A172 (cell line): ENCODE measurements around the gene NDEL1. TPM values are rescaled to one million over a fixed set of nuclear protein-coding genes. Genes with fewer than 3 reads are reported as not detected.
A peak's percentile ranks its signal among the peaks of the same experiment; 100 is the strongest.
"Not testable (repeated sequence)": the region's sequence is repeated elsewhere in the genome, so short reads cannot be mapped to it uniquely, and the experiment has no call there.

ENCODE experiments used
- DNase-seq: peaks from one replicate; pipeline ENCODE4 v3.0.0-alpha.2; 2015; ENCODE audit warnings: low spot score
- total RNA-seq: library from RNA; depleted of rRNA; stranded (reverse); fragments of >200 nt; shearing (Covaris generic); gene quantifications from 2 replicates; pipeline ENCODE4 v1.2.3, GENCODE V29; 2014; rRNA removed

The NDEL1 gene, protein sequence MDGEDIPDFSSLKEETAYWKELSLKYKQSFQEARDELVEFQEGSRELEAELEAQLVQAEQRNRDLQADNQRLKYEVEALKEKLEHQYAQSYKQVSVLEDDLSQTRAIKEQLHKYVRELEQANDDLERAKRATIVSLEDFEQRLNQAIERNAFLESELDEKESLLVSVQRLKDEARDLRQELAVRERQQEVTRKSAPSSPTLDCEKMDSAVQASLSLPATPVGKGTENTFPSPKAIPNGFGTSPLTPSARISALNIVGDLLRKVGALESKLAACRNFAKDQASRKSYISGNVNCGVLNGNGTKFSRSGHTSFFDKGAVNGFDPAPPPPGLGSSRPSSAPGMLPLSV
- total RNA-seq: 38.4 and 48.0 TPM in 2 replicates

DNA sequence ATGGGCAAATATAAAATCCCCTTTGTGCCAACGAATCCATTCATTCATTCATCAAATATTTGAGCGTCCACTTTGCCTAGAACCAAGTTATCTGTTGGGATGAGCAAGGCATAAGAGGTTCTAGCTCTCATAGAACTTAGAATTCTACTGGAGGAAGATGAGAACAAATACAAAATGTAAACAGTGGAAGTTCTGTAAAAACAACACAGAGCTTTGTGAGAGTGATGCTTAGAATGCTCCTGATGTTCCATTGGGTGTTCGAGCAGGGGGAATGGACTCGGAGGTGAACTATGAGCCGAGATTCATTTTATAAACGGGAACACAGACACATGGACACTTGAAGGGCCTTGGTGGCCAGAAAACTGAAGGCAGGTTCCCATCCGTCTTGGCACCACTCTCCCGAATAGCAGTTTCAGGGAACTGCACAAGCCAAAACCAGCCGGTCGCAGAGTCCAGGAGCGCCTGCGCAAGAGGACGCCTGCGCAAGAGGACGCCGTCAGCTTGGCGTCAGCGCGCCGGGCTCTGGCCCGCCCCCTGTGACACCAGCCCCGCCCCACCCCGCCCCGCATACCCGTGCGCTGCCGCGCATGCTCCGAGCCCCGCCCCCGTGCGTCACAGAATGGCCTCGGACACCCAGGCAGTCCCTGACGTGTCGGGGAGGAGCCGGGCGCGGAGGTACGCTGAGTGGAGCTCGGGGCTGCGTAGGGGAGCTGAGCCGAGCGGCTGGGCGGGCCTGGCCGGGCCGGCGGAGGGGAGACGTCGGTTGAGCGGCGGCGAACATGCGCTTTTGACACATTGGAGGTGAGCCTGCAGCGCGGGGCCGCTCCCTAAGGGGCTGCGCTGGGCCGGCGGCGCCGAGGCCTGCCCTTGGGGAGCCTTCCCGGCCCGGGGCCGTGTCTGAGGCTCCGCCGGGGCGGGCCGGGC lies at the start of gene NDEL1:
TSS of gene NDEL1 (plus strand) at position 640 of the 924 bp plus-strand sequence. CDS start 8,388 bp downstream, outside the sequence.
- DNase-seq: peak; percentile 91

DNA sequence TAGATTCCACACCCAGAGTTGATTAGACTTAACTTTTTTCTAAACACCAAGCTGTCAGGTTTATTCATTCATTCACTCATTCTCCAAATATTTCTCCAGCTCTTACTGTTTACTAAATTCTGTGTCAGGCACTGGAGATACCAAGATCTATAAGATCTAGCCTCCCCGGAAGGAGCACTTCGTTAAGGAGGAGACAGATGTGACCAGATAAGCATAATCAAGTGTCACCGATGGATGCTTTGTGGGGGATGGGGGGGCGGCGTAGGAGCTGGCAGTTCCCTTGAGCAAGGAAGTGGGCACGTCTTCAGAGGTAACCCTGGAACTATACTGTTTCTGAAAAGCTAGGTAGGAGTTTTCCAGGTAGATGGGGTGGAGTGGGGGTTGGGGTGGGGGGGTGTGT lies 48.8 kb upstream of the NDEL1 start:
- DNase-seq: no peak

DNA sequence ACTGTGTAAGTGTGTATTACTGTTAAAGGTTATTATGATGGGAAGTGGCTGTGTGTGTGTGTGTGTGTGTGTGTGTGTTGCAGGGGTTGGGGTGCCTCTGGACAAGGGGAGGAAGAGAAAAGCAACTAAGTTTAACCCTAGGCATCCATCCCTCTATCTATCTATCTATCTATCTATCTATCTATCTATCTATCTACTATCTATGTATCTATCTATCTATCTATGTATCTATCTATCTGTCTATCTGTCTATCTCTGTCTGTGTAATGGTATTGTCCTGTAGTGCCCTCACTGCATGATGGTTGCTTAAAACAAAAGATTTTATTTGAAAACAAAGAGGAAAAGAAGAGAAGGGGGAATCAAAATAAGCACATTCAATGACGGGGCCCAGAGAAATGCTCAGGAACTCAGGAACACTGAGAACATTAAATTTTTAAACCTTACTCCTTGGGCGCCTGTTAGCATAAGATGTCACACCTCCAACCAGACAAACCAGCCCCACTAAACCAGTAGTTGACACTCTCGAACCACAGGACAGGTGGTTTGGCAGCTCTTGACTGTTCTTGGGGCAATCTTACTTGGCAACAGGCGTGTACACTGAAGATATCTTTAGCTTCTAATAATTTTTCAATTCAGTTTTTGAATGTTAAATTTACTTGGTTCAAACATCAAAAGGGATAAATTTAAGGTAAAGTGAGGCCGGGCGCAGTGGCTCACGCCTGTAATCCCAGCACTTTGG lies 47.6 kb upstream of the NDEL1 start:
- no peak for DNase-seq

DNA sequence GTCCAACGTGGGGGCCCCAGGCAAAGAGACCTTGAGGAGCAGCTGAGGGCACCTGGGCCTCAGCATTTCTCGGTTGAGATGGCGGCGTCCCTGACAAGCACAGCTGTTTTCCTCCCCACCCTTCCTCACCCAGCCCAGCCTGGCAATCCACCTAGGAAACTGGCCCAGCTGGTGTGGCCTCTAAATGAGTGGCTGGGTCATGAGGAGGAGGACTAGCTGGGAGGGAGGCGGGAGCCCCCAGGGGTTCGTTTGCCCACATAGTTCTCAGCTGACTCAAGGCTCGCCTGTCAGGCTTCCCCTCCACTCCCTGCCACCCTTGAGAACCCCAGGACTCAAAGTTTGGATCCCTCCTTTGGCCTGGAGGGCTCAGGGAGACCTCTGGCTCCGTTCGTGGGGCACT lies 44.0 kb upstream of the NDEL1 start:
- peak; percentile 54 for DNase-seq

DNA sequence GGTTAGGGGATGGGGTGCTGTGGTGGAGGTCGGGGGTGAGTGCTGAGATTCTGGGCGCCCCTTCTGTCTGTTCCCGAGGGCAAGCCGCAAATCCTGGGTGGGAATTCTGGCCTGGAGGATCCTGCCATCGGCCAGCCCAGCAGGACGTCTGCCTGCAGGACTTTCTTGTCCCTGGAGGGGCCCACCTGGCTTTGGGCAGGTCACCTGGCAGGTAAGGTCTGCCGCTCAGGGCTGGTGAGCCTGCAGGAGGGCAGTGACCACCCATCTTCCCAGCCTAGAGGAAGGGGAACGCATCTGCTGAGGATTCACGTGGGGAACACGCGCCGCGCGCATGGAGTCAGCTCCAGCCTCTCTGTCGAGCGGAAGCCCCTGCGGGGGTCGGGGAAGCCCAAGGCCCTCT lies 43.4 kb upstream of the NDEL1 start:
- DNase-seq: no peak

DNA sequence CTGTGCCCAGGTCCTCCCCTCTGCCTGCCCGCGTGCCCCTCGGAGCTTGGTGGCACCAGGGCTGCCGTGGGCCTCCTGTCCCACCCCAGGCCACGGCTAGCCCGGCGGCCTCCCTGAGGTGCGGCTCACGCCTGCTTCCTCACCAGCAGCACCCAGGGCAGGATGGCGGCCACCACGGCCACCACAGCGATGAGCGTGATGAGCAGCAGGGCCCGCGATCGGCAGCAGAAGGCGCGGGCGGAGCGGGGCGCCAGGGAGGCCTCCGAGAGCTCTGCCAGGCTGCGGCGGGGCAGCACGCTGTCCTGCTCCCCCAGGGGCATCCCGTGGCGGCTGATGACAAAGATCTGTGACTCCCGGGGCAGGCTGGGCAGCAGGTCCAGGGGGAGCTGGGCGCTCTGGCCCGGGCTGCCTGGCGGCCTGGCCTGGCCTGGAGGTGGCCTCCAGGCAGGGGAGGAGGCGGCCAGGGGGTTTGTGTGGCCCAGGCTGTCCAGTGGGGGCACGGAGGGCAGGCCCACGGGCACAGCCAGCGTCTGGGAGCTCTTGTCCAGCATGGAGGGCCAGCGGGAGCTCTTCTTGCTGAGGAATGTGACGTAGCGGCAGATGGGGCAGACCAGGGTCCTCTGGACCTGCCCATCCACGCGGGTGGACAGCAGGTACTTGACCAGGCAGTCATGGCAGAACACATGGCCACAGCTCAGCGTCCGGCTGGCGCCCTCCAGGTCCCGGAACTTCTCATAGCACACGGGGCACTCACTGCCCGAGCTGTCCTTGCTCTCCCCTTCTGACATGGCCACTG lies 42.8 kb upstream of the NDEL1 start:
- no peak for DNase-seq

DNA sequence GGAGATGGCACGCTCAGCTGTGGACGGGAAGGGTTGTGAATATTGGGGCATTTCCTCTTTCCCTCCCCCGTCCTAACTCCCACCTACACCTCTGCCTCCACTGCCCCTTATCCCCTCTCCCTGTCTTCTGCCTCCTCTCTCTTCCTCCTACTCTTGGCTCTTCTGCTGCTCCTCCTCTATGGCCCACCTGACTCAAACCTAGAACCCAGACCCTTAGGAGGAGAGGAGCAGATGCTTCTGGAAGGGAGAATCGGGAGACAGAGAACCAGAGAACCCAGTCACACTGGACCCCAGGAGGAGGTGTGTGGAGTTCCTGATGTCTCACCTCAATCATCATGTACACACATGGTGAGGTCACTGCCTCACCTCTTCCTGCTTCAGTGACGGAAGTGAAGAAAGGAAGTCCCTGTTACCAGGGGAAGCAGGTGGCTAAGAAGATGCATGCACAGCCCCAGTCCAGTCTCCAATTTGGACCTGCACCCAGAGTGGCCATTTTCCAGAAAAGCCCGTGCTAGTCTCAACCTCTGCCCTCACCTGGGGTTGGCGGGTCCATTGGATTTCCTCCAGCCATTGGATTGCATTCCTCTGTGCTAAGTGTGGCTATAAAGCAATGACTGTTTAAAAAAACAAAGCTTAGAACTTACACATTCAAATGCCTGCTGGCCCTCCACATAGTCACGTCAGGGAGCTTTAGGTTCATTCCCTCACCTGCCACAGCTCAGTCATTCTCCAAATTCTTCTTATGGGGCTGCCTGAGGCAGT lies 42.0 kb upstream of the NDEL1 start:
- DNase-seq: peak; percentile 63

DNA sequence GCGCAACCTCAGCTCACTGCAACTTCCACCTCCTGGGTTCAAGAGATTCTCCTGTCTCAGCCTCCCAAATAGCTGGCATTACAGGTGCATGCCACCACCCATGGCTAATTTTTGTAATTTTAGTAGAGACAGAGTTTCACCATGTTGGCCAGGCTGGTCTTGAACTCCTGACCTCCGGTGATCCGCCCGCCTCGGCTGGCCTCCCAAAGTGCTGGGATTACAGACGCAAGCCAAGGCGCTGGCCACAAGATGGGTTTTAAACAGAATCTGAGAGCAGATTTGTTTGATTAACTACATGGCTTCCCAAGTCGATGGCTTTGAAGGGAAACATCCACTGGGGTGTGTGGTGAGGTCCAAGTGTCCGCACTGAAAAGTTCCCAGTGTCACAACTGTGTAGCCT lies 41.2 kb upstream of the NDEL1 start:
- not testable (repeated sequence) for DNase-seq

DNA sequence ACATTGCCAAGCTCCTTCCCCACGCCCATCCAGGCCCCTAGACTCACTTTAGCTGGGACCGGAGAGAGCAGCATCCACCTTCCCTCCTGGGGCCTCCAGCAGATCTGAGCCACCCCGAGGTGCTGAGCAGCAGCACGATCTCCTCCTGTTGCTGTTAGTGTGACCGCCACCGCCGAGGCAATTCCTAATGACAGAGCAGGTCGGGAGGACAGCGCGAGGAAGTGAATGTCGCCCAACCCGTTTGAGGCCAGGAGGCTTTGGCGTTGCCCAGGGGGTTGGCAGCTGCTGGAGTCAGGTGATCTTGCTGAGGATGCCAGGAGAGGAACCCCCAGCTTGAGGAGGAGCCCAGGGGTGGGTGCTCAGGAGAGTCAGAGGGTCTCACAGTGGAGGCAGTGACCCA lies 38.0 kb upstream of the NDEL1 start, which contains the start of gene RNF222:
TSS of gene RNF222 (minus strand) at position 192 of the 400 bp plus-strand sequence. CDS start 4,366 bp downstream, outside the sequence.
- no peak for DNase-seq

DNA sequence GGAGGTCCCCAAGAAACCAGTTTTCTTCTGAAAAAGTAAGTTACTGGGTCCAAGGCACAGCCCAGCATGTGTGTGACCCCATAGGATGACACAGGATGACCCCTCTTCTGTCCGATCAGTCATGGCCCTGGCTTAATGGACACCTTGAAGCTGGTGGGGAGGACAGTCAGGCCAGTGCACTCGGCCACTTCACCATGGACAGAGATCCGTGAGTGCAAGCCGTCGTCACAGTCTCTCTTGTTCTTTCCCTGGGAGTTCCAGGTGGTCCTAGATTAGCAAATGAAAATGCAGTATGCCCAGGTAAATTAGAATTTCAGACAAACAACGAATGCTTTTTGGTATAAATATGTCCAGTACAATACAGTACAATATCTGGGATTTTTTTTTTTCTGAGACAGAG lies 36.7 kb upstream of the NDEL1 start:
- no peak for DNase-seq

DNA sequence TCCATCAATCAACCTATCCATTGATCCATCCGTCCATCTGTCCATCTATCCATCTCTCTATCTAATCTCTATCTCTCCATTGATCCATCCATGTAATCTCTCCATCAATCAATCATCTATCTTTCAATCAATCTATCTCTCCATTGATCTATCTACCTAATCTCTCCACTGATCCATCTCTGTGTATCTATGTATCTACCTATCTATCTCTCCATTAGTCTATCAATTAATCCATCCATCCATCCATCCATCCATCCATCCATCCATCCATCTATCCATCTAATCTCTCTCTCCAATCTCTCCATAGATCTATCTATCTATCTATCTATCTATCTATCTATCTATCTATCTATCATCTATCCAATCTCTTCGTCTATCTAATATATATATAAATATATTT lies 34.6 kb upstream of the NDEL1 start:
- DNase-seq: no peak

DNA sequence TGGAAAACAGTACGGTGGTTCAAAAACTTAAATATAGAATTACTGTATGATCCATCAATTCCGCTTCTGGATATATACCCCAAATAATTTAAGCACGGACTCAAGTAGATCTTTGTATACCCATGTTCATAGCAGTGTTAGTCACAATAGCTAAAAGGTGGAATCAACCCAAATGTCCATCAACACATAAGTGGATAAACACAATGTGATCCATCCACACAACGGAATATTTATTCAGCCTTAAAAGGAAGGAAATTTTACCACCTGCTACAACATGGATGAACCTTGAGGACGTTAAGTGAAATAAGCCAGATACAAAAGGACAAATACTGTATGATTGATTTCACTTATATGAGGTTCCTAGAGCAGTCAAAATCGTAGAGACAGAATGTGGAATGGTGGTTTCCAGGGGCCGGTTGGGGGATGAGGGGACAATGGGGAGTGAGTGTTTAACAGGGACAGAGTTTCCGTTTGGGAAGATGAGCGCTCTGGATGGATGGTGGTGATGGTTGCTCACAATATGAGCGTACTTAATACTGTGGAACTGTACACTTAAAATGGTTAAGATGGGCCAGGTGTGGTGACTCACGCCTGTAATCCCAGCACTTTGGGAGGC lies 32.7 kb upstream of the NDEL1 start:
- DNase-seq: no peak

DNA sequence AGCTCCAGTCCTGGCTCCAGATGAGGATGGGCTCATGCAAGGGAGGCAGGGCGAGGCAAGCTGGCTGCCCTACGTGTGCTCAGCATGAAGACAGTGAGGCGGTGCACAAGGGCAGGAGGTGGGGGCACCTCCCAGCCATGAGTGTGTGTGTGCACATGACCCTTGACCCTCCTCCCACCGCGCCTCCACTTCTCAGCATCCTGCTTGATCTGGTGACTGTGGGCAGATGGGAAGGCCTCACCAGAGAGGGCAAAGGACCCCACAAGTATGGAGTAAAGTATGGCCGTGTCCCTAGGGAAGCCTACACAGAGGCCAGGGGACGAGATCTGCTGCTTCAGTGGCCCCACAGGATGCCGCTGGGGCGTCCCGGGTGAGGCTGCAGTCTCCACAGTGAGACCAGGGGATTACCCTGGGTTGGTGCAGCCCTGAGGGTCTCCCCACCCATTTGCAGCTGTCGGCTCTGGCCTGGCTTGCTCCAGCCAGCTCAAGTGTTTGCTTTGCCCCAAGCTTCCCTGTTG lies 30.1 kb upstream of the NDEL1 start:
- DNase-seq: no peak

DNA sequence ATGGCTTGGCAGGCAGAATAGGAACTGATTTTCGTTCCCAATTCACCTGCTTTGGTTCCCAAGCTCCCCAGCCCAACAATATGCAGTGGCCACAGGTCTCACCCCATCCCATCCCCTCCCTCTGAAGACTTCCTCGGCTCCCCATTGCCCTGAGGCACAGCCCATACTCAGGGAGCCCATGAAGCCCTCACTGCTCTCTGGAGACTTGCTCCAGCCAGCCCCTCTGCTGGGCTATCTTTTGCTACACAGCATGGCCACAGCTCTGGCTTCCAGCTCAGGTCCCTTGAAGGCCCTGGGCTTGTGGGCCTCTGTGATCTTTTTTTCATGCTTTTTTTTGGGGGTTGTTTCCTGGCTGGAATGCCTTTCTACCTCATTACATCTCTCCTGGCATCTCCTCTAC lies 29.5 kb upstream of the NDEL1 start:
- DNase-seq: no peak

DNA sequence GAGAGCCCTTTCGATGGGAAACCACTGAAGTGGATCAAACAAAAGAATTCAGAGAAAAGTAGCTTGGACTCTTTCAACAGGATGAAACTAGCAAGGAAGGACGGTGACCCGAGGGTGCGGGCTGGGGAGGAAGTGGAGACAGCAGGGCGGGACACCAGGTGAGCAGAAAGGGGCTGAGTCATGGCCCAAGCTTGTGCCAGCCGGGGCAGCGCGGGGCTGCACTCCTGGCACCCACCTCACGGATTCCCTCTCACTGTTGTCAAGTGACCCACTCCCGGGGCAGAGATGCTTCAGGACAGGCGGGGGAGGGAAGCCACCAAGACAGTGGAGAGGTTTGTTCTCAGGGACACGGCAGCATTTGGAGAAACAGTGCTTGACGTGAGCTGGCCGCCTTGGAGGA lies 27.3 kb upstream of the NDEL1 start:
- DNase-seq: peak; percentile 20

DNA sequence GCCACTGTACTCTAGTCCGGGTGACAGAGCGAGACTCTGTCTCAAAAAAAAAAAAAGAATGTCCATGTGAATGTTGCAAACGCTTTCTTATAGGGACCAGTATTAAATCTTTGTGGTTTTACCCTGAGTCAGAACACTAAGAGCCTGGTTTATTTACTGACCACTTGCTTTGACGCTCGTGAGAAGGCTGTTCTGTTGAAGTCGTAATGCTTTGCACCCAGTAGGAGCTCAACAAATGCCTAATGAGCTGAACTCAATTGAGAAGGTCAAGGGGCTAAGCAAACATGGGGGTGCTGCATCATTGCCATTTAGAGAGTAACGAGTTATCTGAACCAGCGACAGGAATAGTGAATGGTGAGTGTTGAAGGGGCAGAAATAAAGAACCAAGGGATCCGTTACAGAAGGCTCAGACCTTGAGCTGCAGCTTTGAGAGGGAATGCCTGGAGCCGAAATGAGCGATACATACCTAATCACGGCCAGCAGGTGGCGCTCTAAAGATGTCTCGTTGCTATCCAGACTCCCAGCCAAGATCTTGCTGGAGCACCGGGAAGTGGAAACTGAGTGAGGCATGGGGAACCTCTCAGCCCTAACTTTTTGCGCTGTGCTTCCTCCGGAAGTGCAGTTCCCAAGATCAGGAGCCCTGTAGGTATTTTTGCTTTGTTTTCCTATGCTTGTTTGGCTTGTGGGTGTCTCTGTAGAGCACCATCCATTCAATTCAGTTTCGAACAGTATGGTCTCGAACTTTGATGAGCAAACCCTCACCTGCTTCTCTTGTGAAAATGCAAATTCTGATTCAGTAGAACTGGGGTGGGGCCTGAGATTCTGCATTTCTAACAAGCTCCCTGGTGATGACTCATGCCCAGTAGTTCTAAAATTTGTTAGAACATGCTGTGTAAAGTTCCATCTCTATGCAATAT lies 25.5 kb upstream of the NDEL1 start:
- DNase-seq: peak; percentile 87

DNA sequence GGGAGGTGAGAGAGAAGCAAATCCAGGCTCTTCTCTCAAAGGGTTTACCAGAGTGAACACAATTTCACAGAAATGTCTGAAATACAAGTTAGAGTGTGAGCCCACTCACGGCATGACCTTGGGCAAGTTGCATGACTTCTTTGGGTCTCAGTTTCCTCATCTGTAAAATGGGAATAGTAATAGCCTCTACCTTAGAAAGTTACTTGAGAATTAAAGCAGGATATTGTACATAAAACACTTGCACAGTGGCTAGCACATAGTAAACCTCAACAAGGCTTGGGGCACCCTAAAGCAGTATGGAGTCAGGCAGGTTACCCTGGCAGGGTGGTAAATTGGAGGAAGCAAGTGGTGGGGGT lies 24.8 kb upstream of the NDEL1 start:
- no peak for DNase-seq

DNA sequence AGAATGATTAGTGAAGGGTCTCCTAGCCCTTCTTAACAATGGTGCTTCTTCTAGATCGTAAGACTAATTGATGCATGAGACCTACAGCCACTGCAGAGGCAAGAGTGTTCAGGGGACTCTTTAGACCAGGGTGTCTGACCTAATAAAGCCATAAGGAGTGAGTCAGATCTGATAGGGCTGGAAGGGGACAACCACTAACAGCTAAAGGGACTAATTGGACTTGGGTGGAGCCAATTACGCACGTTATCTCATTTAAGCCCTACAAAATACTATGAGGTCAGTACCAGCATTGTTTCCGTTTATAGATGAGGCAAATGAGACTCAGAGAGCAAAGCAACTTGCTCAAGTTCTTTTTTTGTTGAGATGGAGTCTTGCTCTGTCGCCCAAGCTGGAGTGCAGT lies 23.6 kb upstream of the NDEL1 start:
- DNase-seq: peak; percentile 79

DNA sequence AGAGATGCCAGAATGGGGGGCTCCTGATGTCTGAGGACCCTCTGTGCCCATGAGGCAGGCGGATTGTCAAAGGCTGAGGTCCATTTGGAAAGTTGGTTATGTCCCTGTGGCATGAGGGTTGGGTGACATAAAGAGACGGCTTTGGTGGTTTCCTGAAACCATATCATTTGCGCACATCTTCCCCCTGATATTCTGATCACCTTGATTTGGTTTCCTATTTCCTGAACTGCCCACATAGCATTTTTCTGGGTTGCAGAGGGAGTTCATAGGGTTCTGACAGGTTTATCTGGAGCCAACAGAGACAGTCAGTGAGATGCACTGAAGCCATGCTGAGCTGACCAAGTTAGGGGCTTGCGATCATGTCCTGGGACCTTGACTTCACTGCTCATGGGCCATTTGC lies 22.4 kb upstream of the NDEL1 start:
- DNase-seq: no peak
